Activated T-cell treated with anti-CD3 and anti-CD28 coated beads, Interleukin-2, amount 50 U/mL, for 24 hours (primary cell): ENCODE data around the gene EHBP1L1.
"Not testable (repeated sequence)": the region's sequence is repeated elsewhere in the genome, so short reads cannot be mapped to it uniquely, and the experiment has no call there.

Source experiments
- DNase-seq: peaks from one replicate; pipeline ENCODE4 v3.0.0-alpha.2; 2020
- H3K27ac Mint-ChIP-seq: 2 replicates; pipeline ENCODE4 v1.8.0; 2020; ENCODE audit warnings: mild to moderate bottlenecking, mixed read lengths
- H3K27me3 Mint-ChIP-seq: 2 replicates; pipeline ENCODE4 v1.8.0; 2020; ENCODE audit warnings: mixed read lengths
- H3K36me3 Mint-ChIP-seq: 2 replicates; pipeline ENCODE4 v1.8.0; 2020; ENCODE audit warnings: low read depth, mixed read lengths
- H3K4me1 Mint-ChIP-seq: 2 replicates; pipeline ENCODE4 v1.8.0; 2020; ENCODE audit warnings: low read depth, mixed read lengths
- H3K4me3 Mint-ChIP-seq: 2 replicates; pipeline ENCODE4 v1.8.0; 2020; ENCODE audit warnings: mild to moderate bottlenecking, moderate library complexity, mixed read lengths
- H3K9me3 Mint-ChIP-seq: 2 replicates; pipeline ENCODE4 v1.8.0; 2020; ENCODE audit warnings: mixed read lengths

The EHBP1L1 gene

DNA sequence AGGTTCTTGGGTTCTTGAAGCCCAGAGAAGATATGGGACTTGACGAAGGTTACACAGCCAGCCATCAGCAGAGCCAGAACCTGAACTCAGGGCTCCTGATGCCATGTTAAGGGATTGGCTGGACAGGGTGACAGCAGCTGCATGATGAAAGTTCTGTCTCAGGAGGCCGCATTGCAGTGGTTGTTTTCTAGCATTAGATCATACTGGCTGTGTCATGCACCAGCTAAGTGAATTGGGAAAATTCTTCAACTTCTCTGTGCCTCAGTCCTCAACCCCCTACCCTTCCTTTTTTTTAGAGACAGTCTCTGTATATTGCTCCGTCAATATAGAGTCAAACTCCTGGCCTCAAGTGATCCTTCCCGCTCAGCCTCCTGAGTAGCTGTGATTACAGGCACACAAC lies 12.3 kb upstream of the EHBP1L1 start:
- Mint-ChIP-seq H3K4me1 (peaks cover 67% of the 10 kb centered on the region), H3K9me3 (no peaks in the 10 kb centered on the region), H3K4me3 (no peak overlapping the region), H3K27ac (peak overlapping the region; percentile 71), H3K36me3 (peaks cover 5% of the 10 kb centered on the region), H3K27me3 (no peaks in the 10 kb centered on the region)
- no peak for DNase-seq

DNA sequence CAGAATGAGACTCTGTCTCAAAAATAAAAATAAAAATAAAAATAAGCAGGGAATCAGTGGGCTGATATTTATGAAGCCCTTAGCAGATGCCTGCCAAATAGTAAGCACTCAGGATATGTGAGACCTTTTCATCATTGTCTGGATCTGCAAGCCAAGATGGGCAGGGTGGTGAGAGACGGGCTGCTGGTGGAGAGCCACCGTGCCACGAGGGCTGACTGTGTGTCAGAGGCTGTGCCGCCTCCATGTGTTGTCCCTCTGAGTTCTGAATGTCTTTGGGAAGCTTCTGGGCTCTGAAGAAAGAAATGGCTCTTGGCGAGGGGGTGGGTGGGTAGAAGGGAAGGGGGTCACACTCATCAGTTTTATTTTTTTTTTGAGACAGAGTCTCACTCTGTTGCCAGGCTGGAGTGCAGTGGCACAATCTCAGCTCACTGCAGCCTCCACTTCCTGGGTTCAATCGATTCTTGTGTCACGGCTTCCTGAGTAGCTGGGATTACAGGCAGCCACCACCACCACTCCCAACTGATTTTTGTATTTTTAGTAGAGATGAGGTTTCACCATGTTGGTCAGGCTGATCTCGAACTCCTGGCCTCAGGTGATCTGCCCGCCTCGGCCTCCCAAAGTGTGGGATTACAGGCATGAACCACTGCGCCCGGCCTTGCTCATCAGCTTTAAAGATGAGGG lies 10.8 kb upstream of the EHBP1L1 start:
- peaks cover 59% of the 10 kb centered on the region for H3K4me1 Mint-ChIP-seq
- H3K27me3 Mint-ChIP-seq, DNase-seq, H3K9me3 Mint-ChIP-seq: not testable (repeated sequence)
- H3K27ac Mint-ChIP-seq, result peak overlapping the region; percentile 97
- H3K36me3 Mint-ChIP-seq, result peaks cover 16% of the 10 kb centered on the region
- peak overlapping the region; percentile 57 for H3K4me3 Mint-ChIP-seq

DNA sequence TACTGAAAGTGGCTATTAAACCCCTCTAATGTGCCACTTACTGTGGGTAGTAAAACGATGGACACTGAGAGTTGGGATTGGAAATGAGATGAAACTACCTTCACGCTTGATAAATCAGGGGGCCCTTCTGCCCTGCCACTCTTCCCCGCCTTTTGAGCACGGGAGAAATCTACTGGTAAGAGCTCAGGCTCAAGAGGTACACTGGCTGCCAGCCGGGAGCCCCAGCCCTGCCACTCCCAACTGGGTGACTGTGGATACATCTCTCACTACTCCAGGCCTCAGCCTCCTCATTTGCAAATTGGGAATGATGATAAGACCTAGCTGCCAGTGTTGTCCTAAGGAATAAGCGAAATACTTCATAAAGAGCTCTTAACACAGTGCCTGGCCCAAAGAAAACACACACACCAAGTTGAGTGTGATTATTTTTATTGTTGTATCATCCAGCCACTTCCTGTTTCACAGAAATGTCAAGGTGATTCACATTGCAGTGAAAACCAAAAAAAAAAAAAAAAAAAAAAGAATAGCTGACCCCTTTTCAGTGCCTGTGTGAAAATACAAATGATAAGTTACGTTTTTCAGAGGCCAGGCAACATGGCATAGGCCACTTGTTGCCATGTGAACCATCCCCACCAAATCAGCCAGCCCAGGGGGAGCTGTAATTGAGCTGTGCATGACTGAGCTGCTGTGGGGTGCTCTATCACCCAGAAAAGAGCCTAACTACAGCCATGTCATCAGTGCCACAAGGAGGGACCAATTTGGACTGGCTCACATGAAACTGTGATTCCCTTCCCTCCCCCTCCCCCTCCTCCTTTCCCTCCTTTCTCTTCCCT lies 10.0 kb upstream of the EHBP1L1 start:
- Mint-ChIP-seq H3K4me3 (peak overlapping the region; percentile 57), H3K9me3 (no peaks in the 10 kb centered on the region), H3K36me3 (peaks cover 23% of the 10 kb centered on the region), H3K27ac (peak overlapping the region; percentile 97), H3K27me3 (no peaks in the 10 kb centered on the region), H3K4me1 (peaks cover 53% of the 10 kb centered on the region)
- DNase-seq, result peak; percentile 54

DNA sequence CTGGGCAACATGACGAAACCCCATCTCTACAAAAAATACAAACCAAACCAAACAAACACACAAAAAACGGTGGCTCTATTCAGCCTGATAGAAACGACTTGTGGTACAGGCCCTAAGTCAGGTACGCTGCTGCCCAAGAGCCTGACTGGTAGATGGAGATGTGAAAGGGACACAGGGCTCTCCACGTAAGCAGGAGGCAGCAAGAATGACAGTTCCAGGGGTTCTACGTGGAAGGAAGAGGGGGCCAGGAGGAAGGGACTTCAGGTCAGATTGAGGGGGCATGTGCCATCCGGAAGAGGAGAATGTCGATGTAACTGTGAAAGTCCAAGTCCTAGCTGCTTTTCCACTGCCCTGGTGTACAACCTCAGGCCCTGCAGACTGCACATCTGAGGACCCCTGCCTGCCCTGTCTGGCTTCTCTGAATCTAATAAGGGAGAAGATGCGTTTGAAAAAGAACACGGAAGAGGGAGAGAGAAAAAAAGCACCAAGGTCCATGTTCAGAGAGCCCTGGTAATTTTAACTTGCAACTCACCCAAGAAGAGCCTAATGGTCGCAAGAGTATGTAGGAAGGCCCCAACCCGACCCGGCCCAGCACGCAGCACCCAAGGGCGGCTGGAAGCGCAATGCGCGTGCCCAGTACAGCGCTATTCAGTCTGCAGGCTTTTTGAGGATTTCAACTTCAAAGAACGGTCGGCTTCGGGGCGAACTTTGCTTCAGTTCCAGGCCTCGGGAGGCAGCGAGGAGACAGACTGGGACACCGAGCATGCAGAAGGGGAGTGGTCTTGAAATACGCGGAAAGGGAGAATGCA lies 6.5 kb upstream of the EHBP1L1 start:
- peak overlapping the region; percentile 100 for H3K4me3 Mint-ChIP-seq
- H3K36me3 Mint-ChIP-seq, result peaks cover 50% of the 10 kb centered on the region
- H3K27me3 Mint-ChIP-seq, result no peaks in the 10 kb centered on the region
- no peak for DNase-seq
- peaks cover 64% of the 10 kb centered on the region for H3K4me1 Mint-ChIP-seq
- H3K9me3 Mint-ChIP-seq, result no peaks in the 10 kb centered on the region
- H3K27ac Mint-ChIP-seq, result peak overlapping the region; percentile 98

DNA sequence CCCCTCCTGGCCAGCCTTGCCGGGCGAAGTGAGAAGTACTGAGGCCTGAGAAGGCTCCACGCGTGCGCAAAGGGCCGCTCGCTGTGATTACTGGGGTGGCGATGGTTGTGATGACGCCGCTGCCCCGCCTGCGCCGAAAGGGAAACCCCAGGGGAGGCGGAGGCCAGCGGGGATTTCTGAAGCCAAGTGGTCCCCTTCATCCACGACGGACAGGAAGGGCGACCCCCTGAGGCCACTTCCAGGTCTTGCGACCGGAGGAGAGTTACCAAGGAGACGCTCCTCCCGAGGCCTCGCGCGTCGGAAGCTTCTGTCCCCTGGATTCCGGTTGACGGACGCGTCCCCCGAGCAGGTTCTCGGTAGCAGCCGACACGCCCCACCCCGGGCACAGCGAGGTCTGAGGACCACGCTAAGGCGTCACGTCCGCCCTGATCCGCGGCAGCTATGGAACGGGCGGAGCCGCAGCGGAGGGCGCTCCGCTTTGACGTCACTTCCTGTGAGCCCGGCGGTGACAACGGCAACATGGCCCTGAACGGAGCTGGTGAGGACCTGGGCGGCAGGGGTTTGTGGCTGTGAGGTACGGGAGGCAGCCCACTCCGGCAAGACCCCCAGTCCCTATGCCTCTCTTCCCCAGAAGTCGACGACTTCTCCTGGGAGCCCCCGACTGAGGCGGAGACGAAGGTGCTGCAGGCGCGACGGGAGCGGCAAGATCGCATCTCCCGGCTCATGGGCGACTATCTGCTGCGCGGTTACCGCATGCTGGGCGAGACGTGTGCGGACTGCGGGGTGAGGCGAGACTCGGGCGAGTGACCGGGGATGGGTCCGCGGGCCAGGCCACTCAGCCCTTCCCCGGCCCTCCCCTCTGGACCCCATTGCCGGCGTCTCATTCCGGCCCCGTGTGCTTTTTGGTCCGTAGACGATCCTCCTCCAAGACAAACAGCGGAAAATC lies 5.6 kb upstream of the EHBP1L1 start, which contains the start of gene ZNRD2:
Gene ZNRD2, plus strand, starts transcription at position 505 of the 946 bp plus-strand sequence. Its CDS starts 15 bp downstream, at position 520.
- H3K4me3 Mint-ChIP-seq, result peak within 1 kb of the TSS; percentile 100
- H3K27ac Mint-ChIP-seq, result peak within 1 kb of the TSS; percentile 98
- no peaks in the 10 kb centered on the region for H3K27me3 Mint-ChIP-seq
- peaks cover 57% of the 10 kb centered on the region for H3K36me3 Mint-ChIP-seq
- no peaks in the 10 kb centered on the region for H3K9me3 Mint-ChIP-seq
- peaks cover 66% of the 10 kb centered on the region for H3K4me1 Mint-ChIP-seq
- DNase-seq, result peak; percentile 98

DNA sequence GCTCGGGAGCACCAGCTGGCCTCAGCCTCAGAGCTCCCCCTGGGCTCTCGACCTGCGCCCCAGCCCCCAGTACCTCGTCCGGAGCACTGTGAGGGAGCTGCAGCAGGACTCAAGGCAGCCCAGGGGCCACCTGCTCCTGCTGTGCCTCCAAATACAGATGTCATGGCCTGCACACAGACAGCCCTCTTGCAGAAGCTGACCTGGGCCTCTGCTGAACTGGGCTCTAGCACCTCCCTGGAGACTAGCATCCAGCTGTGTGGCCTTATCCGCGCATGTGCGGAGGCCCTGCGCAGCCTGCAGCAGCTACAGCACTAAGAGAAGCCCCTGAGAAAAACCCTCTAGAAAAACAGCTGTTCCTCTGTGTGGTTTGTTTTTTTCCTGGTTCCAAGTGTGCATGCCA lies 4.4 kb upstream of the EHBP1L1 start:
- DNase-seq, result no peak
- H3K4me3 Mint-ChIP-seq, result peak overlapping the region; percentile 100
- H3K9me3 Mint-ChIP-seq, result no peaks in the 10 kb centered on the region
- peaks cover 59% of the 10 kb centered on the region for H3K4me1 Mint-ChIP-seq
- no peaks in the 10 kb centered on the region for H3K27me3 Mint-ChIP-seq
- H3K27ac Mint-ChIP-seq, result peak overlapping the region; percentile 98
- H3K36me3 Mint-ChIP-seq, result peaks cover 64% of the 10 kb centered on the region

DNA sequence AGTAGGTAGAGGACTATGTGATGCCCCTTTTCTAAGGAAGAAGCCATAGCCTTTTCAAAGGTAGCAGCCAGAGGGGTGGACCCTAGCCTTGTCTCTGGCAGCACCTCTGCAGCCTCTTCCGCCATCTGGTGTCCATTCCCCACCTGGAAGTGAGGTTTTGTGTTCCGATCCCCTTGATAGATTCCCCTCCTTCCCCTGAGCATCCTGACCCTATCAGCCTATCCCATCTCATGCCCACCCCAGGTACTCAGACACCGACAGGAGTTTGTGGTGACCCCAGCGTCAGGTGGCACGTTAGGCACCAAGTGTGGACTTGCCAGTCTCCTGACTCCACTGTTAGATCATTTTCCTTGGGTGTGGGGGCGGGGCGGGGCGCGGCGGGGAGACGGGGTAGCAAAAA lies 3.9 kb upstream of the EHBP1L1 start:
- peak overlapping the region; percentile 100 for H3K4me3 Mint-ChIP-seq
- H3K4me1 Mint-ChIP-seq, result peaks cover 58% of the 10 kb centered on the region

DNA sequence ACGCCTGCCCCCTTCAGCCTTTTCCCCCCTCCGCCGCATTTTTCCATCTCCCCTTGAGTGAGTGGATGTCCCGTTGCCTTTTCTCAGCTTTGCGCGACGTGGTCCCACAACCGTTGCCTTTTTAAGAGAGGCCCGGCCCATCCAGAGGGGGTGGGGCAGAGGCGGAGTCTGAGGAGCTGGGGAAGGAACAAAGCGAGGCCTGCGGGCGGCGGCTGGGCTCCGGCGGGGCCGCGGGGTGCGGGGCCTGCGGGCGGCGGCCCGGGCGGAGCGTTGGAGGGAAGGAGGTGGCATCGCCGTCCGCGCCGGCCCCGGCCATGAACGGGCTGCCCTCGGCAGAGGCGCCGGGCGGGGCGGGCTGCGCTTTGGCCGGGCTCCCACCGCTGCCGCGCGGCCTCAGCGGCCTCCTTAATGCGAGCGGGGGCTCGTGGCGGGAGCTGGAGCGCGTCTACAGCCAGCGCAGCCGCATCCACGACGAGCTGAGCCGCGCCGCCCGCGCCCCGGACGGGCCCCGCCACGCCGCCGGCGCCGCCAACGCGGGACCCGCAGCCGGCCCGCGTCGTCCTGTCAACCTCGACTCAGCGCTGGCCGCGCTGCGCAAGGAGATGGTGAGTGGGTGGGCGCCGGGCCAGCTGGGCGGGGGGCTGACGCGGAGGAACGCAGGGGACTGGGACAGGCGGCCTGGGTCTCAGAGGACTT lies 3.3 kb upstream of the EHBP1L1 start, which contains the start of gene FAM89B:
Gene FAM89B, plus strand, starts transcription at position 183 of the 696 bp plus-strand sequence. Its CDS starts 132 bp downstream, at position 315.
- Mint-ChIP-seq H3K9me3 (no peaks in the 10 kb centered on the region), H3K4me1 (peaks cover 56% of the 10 kb centered on the region), H3K27me3 (no peaks in the 10 kb centered on the region), H3K4me3 (peak within 1 kb of the TSS; percentile 100), H3K27ac (peak within 1 kb of the TSS; percentile 98), H3K36me3 (peaks cover 73% of the 10 kb centered on the region)
- peak; percentile 90 for DNase-seq

More for the DNA sequence above, 3.9 kb upstream of the EHBP1L1 start:
- no peaks in the 10 kb centered on the region for H3K9me3 Mint-ChIP-seq
- DNase-seq, result no peak
- H3K27me3 Mint-ChIP-seq, result no peaks in the 10 kb centered on the region
- peaks cover 69% of the 10 kb centered on the region for H3K36me3 Mint-ChIP-seq
- peak overlapping the region; percentile 98 for H3K27ac Mint-ChIP-seq

DNA sequence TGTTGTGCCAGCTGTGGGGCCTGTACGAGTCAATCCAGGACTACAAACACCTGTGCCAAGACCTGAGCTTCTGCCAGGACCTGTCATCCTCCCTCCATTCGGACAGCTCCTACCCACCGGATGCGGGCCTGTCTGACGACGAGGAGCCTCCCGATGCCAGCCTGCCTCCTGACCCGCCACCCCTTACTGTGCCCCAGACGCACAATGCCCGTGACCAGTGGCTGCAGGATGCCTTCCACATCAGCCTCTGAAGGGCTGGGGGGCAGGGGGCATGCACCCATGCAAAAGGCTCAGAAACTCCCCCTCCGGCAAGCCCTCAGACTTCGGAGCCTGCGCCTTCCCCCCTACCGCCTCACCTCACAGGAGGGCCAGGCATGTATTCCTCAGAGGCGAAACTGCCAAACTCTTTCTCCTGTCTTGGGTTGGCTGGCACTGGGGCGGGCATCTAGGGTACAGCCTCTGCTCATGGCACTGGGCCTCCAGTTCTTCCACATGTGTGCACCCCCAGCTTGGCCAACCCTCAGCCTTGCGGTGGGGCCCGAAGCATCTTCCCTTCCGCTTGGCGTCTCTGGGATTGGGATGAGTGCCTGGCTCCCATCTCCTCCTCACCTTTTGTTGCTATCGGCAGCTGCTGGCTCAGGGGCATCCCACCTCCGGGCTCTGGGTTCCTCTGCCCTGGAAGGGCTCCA lies 2.3 kb upstream of the EHBP1L1 start:
- peak; percentile 50 for DNase-seq
- peaks cover 61% of the 10 kb centered on the region for H3K4me1 Mint-ChIP-seq
- H3K36me3 Mint-ChIP-seq, result peaks cover 75% of the 10 kb centered on the region
- peak overlapping the region; percentile 91 for H3K27ac Mint-ChIP-seq
- H3K4me3 Mint-ChIP-seq, result peak overlapping the region; percentile 82
- H3K27me3 Mint-ChIP-seq, result no peaks in the 10 kb centered on the region
- H3K9me3 Mint-ChIP-seq, result no peaks in the 10 kb centered on the region

DNA sequence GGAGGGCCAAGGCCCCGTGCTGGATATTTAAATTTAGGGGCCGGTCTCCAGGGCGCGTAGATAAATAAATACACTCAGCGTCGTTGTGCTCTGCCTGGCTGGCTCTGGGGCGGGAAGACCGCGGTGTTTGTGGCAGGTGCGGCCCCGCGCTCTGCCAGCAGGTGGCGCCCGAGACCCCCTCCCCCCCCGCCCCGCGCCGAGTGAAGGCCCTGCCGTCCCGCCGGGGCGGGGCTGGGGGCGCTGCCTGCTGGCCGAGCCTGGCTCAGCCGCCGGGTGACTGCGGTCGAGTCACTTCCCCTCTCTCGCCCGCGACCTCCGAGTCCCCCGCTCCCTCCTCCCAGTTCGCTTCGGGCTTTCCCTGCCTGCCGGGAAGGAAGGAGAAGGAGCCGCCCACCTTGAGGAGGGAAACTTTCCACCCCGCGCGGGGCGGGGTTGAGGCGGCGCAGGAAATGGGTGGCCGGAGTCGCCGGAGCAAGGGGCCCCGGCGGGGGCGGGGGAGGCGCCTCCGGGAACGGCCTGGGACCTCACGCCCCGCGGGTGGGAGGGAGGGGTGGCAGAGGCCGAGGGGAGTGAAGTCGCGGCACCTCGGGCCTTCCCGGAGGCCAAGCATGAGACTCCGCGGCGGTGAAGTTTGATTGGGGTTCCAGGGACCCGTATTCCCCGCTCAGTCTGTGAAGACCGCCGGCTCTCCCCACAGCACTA lies 1.6 kb upstream of the EHBP1L1 start:
- Mint-ChIP-seq H3K4me1 (peaks cover 59% of the 10 kb centered on the region), H3K9me3 (no peaks in the 10 kb centered on the region), H3K36me3 (peaks cover 73% of the 10 kb centered on the region), H3K27ac (peak overlapping the region; percentile 98), H3K4me3 (peak overlapping the region; percentile 83), H3K27me3 (no peaks in the 10 kb centered on the region)
- DNase-seq, result peak; percentile 92

DNA sequence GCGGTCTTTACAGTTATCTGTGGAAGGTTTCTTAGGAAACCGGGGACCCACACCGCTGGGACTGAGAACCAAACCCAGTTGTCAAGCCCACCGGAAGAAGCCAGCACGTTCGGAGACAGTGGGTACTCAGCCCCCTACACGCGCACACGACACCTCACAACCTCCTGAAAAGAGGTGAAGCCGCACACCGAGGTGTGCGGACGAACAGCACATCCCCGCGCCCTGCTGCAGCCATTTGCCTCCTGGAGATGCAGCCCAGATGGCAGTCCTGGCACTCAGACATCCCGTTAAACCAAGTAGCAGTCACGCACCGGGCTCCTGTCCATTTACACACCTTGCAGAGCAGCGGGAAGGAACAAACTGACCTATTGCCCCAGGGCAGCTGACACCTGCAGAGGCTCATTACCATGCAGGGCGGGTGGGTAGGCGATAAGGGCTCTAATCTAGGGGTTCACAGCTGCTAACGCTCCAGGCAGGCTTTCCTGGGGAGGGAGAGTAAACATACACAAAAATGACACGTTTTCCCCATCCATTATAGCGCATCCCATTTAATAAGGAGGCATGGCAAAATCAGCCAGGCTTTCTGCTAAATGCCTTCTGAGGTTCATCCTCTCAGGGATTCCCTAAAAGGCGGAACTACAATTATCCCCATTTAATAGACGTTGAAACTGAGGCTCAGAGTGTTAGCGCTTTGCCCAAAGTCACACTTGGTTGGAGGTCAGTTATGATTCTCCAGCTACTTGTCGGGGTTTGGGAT lies 864 bp upstream of the EHBP1L1 start:
- H3K4me3 Mint-ChIP-seq, result peak overlapping the region; percentile 83
- no peaks in the 10 kb centered on the region for H3K27me3 Mint-ChIP-seq
- H3K27ac Mint-ChIP-seq, result peak overlapping the region; percentile 98
- peaks cover 59% of the 10 kb centered on the region for H3K4me1 Mint-ChIP-seq
- peaks cover 76% of the 10 kb centered on the region for H3K36me3 Mint-ChIP-seq
- no peaks in the 10 kb centered on the region for H3K9me3 Mint-ChIP-seq
- DNase-seq, result no peak
